ENCODE data around the gene TPT1. TPM values are rescaled to one million over a fixed set of nuclear protein-coding genes. Genes with fewer than 3 reads are reported as not detected.

TPT1 gene
- polyA plus RNA-seq, 2 of the 4 experiments (the other 2 are of a cell fraction) = 2,486 to 3,850 TPM

DNA sequence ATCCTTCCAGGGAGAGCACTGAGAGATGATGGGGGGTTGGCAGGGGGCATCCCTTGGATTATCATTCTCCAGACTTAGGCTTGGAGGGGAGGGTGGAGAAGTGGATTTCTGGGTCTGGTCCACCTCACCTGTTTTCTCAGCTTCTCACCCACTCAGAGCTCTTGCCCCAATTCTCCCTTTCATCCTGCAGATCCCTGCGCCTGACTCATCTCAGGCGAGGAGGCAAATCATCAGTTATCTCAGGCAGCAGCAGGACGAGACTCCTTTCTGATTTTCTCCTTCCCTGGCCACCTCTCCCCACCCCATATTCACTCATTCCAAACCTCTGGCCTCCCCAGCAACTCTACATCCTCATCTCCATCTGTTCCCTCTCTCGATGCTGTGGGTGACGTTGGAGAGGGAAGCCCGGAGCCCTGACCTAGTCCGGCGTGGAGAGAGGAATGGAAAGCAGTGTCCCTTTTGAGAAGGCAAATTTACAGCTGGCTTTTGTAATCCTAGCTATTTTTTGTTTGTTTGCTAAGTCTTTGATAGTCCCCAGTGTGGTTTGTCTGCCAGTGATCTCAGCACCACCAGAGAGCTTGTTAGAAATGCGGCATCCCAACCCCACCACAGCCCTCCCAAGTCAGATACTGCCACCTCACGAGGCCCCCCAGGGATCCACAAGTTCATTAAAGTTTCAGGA, 24.0 kb upstream of the TPT1 start:
- CTCF ChIA-PET = interaction anchor here (1.2 kb wide), 1 partner anchor 22 kb away, joined by 3 read pairs; no protein-coding TSS in a partner anchor

GRCh38 chr13:45362939-45363338, 22.0 kb upstream of the TPT1 start:
- H3K4me3 ChIP-seq = no peak overlapping the region
- POLR2A ChIA-PET = no interaction called here
- peaks cover 24% of the 10 kb centered on the region for H3K4me1 ChIP-seq
- ATAC-seq (peak in 1 of 2 experiments; percentile 35; a peak in 1 of 6 replicates), FAIRE-seq (no peak), DNase-seq (ENCODE audit: low read depth in 1 of 2, low spot score in 1 of 2) (no peak)
- no peaks in the 10 kb centered on the region for H3K9me3 ChIP-seq
- WGBS (ENCODE audit: missing lambda C conversion rate) = 94% methylated on average over 2 of the region's 2 CpGs
- TF ChIP-seq RCOR1 (IDR thresholded peaks at IDR 0.05; ENCODE audit: low read depth, low read length) (no peak), FOSB (CRISPR knock-in tag; IDR thresholded peaks at IDR 0.05) (no peak), TP53 (CRISPR knock-in tag; IDR thresholded peaks at IDR 0.05) (no peak), JUN (IDR thresholded peaks at IDR 0.05) (no peak), MAZ (IDR thresholded peaks at IDR 0.05; ENCODE audit: borderline replicate concordance, low read depth, low read length) (no peak), MYC (IDR thresholded peaks at IDR 0.05; ENCODE audit: borderline replicate concordance, low read length) (no peak), CBX2 (IDR thresholded peaks at IDR 0.05; ENCODE audit: borderline replicate concordance, low read depth) (no peak), REST (IDR thresholded peaks at IDR 0.05) (no peak), HOXB13 (CRISPR knock-in tag; IDR thresholded peaks at IDR 0.05; ENCODE audit: low read depth) (no peak), HOXB5 (CRISPR knock-in tag; IDR thresholded peaks at IDR 0.05) (no peak), ZC3H11A (IDR thresholded peaks at IDR 0.05) (no peak), POLR2A (IDR thresholded peaks at IDR 0.05; ENCODE audit: low read length) (no peak), RARB (CRISPR knock-in tag; IDR thresholded peaks at IDR 0.05) (no peak), NR3C1 (IDR thresholded peaks at IDR 0.05) (no peak), HOXA7 (CRISPR knock-in tag; IDR thresholded peaks at IDR 0.05) (no peak), RNF2 (IDR thresholded peaks at IDR 0.05; ENCODE audit: borderline replicate concordance, low read depth) (no peak), SMC3 (IDR thresholded peaks at IDR 0.05) (no peak), PHF8 (IDR thresholded peaks at IDR 0.05; ENCODE audit: borderline replicate concordance, low read depth) (no peak), PBX3 (IDR thresholded peaks at IDR 0.05) (no peak)
- TF ChIP-seq, protein P1, sequence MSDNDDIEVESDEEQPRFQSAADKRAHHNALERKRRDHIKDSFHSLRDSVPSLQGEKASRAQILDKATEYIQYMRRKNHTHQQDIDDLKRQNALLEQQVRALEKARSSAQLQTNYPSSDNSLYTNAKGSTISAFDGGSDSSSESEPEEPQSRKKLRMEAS (IDR thresholded peaks at IDR 0.05) = no peak
- no peak overlapping the region for H3K4me2 ChIP-seq
- no peak overlapping the region for H3K27ac ChIP-seq
- CTCF ChIA-PET = interaction anchor here (0.7 to 2.6 kb wide), 2 partner anchors 8 to 28 kb away, joined by 3 to 12 read pairs; no protein-coding TSS in a partner anchor

More for the DNA sequence above, 24.0 kb upstream of the TPT1 start:
- WGBS (ENCODE audit: missing lambda C conversion rate) = 85% methylated on average over 10 of the region's 10 CpGs
- TF ChIP-seq TP53 (CRISPR knock-in tag; IDR thresholded peaks at IDR 0.05) (no peak), HDAC2 (IDR thresholded peaks at IDR 0.05) (no peak), JUNB (IDR thresholded peaks at IDR 0.05) (no peak), CHD2 (IDR thresholded peaks at IDR 0.05; ENCODE audit: low read length, partially characterized antibody) (no peak), NFE2L2 (conservative IDR thresholded peaks at IDR 0.05; ENCODE audit: low read length) (no peak), CEBPB (IDR thresholded peaks at IDR 0.05) (no peak), TFCP2L1 (CRISPR knock-in tag; IDR thresholded peaks at IDR 0.05) (no peak), HEYL (CRISPR knock-in tag; IDR thresholded peaks at IDR 0.05) (no peak), EHMT2 (IDR thresholded peaks at IDR 0.05; ENCODE audit: low read depth) (no peak)
- FAIRE-seq = no peak
- Histone ChIP-seq H3K27ac (no peak overlapping the region), H3K4me3 (no peak overlapping the region), H3K4me1 (peaks cover 28% of the 10 kb centered on the region), H3K4me2 (no peak overlapping the region), H3K9me3 (no peaks in the 10 kb centered on the region)
- POLR2A ChIA-PET = interaction anchor here (0.6 to 1.1 kb wide), 3 partner anchors 23 to 33 kb away, joined by 3 to 7 read pairs (median 3); no protein-coding TSS in a partner anchor
- DNase-seq (ENCODE audit: low read depth in 1 of 2, low spot score in 1 of 2) = no peak
- ATAC-seq = no peak

Measured in A549 (cell line).